Hippocampal formation (tissue), 2 donors: ENCODE results near the gene CGGBP1.

Experiments
- DNase-seq, 2 donors: peaks; one replicate each; lab custom pipeline; 2025; lab: John Stamatoyannopoulos, UW

CGGBP1 gene

DNA sequence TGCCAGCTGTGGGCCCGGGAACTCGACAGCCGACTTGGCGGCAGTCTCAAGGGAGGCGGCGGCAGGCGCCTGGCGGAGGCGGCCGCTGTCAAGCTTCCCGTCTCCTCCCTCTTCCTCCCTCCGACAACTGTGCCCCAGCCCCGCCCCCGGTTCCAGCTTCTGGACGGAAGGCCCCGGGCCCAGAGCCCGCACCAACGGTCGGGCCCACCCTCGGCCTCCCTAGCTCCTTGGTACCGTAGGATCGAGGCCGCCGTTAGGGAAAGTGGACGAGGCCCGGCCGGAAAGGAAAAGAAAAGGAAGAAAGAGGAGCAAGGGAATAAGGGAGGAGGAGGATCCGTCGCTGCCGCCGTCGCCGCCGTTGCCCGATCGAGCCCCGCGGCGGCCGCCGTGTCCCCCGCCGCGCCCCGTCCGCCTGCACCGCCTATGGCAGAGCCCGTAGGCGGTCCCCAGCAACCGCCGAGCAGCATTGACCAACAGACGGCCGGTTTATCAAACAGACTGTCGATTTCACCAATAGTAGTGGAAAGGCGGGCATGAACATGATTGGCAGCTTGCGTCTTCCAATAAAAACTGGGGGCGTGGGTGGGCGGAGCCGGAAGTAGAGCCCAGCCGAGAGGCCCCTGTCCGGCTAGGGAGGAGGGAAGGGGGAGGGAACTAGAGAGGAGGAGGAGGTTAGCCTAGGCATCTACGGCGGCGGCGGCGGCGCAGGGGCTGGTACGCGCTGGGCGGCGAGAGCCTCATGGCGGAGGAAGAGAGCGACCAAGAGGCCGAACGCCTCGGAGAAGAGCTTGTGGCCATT is at the start of gene CGGBP1, which contains the start of gene ZNF654:
CGGBP1 (minus strand) TSS at position 425 of the 799 bp plus-strand sequence. CDS start 3,029 bp downstream, outside the sequence.
ZNF654 (plus strand) TSS at position 675 of the 799 bp plus-strand sequence; CDS start at position 740, 65 bp downstream.
- DNase-seq, result peak; percentile 99

DNA sequence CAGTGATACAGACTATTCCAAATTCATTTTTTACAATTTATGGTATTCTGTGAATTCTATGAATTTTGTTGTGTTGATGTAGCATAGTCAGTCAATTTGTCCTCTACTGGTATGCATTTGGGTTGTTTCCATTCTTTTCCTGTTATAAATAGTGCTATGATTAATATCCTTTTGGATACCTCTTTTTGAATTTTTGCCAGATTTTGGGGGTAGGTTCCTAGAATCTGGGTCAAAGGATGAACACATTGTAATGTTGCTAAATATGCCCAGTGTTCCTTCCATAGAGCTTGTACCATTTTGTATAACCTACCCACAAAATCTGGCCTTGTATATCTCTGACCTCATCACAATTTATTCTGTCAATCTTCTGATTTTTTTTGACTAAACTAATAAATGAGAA is 46.5 kb upstream of the CGGBP1 start:
- DNase-seq, result no peak

GRCh38 chr3:88101142-88101541 is 42.3 kb upstream of the CGGBP1 start:
- DNase-seq, result no peak

GRCh38 chr3:88093266-88093665 is 34.5 kb upstream of the CGGBP1 start:
- DNase-seq, result no peak

GRCh38 chr3:88092270-88092669 is 33.5 kb upstream of the CGGBP1 start:
- DNase-seq, result no peak

GRCh38 chr3:88090681-88091080 is 31.9 kb upstream of the CGGBP1 start:
- no peak for DNase-seq

- DNase-seq, result no peak
These were observed 25.3 kb upstream of the CGGBP1 start for GRCh38 chr3:88084097-88084501.

DNA sequence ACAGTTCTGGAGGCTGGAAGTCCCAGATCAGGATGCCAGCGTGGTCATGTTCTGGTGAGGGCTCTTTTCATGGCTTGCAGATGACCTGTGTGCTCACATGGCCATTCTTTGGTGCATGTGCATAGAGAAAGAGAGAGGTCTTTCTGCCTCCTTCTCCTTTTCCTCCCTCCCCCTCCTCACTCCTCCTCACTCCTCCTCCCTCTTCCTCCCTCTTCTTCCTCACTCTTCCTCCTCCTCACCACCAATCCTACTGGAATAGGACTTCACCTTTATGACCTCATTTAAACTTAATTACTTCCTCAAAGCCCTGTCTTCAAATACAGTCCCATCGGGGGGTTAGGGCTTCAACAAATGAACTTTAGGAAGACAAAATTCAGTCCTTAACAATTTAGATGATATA is 24.0 kb upstream of the CGGBP1 start:
- no peak for DNase-seq

GRCh38 chr3:88078932-88079331 is 20.1 kb upstream of the CGGBP1 start:
- no peak for DNase-seq

DNA sequence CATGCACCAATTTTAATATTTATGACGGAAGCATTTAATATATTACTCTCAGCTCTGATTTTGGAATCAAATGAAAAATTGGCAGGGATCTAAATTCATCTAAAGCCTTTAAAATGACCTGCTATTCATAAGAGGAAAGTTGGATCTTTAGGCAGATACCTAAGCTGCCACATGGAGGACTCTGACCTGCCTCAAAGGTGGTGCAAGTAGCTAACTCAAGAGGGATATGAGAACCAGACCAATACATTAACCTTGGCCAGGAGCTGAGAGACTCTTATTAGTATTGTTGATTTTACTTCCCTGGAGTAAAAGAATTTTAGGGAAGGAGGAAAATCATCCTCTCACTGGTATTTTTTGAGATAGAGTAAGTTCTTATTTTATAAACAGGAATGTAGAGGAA is 17.9 kb upstream of the CGGBP1 start:
- no peak for DNase-seq

DNA sequence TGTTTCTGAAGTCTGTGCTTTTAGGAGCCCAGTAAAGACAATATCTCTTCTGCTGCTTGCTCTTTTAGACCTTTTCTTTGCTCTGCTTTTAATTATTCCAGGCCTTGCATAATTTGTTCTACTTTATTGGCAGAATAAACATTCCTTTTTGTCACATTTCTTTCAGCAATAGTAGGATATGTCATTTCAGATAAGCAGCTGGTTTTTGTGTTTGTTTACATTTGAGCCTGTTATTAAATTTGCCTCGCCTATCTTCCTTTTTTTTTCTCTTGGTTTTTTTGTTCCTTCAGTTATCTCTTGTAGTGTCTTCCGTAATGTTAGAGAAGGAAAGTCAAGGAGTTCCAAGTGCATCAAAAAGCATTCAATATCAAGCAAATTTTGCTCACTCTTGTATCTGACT is 16.7 kb upstream of the CGGBP1 start:
- DNase-seq, result no peak

DNA sequence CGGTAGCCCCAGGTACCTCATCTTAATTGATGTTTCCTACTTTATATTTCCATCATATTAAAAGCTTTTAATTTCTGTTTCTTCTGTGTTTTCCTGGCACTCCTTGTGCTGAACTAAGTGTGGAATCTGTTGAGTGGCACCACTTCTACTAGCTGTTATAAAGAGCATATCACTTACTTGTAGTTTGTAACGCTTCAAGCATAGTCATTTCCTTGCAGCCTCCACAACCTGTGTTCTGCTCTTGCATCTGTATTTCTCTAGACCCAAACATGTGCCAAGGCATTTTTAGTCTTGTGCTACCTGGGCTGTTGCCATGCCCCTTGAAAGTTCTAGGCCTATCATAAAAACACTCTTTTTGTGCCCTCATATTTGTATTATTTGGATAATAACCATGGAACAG is 16.3 kb upstream of the CGGBP1 start:
- no peak for DNase-seq

GRCh38 chr3:88061746-88062145 is 2.9 kb upstream of the CGGBP1 start:
- DNase-seq, result no peak

DNA sequence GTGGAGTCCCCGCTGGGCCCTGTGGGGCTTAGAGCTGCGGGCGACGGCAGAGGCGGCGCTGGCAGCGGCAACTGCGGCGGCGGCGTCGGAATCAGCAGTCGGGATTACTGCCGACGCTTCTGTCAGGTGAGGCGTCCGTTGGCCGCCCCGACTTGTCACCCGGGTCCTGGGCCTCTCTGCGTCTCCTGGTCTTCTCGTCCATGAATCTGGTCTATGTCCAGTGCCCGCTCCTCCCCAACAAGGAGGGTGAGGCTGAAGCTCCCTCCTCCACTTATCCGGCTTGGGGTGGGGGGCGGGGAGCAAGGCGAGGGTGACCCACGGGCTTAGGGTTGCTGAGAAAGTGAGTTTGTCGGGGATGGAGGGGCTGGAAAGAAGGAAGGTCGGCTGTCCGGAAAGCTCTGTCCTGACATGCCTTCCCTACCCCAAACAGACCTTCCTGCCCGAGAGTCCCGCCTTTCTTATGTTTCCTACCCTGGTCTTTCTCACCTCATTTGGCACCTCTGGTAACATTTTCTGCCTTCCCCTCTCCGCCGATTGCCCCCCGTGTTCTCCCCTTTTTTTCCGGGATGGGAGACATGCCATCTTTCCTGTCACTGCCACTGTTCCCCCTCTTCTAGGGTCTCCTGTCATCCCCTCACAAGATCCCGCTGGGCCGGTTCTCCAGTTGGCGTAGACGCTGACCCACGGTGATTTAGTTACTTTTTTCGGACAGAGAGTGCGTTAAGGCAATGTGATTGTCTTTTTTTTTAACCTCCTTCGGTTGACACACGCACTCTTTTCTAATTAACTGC is 770 bp upstream of the CGGBP1 start:
- DNase-seq, result peak in 1 of 2 donors; percentile 71

DNA sequence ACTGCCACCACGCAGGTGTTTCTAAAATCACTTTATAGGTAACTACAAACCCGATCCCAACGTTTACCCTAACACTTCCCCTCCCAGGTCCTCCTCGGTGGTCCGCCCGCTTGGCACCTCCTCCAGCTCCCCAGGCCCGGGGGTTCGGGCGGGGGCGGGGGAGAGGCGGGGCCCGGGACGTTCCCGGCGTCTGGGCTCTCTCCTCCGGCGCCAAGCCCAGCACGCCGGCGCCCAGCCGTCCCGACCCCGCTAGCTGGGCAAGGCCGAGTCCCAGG is 562 bp downstream of the CGGBP1 start:
- DNase-seq, result no peak

DNA sequence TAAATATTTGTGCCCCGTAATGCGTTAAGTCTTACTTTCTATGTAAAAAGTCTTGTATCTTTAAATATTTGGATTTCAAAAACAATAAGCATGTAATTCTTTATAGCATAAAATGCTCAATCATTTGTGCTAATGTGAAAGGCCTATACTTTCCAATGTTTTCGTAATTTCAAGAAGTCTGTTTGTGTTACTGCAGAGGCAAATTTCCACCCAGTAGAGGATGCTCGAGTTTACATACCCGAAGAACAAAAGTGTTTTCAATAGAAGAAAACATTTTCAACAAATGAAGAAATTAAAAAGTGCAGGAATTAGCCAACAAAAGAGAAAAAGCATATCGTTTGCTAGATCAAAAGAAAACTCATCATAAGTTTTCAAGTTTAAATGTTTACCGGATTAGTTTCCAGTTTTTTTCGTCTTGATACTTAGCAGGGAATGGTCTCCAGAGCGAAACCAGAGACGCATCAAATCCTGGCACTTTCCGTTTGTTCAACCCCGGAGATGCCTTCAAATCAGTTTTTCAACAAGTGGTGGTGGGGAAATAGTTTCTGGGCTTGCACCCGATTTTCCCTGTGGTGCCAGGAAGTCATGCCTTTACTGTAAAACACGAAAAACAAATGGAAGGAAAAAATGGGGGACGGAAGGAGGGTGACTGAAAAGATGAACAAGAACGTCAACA is 1.0 kb downstream of the CGGBP1 start:
- DNase-seq, result peak in 1 of 2 donors; percentile 45

DNA sequence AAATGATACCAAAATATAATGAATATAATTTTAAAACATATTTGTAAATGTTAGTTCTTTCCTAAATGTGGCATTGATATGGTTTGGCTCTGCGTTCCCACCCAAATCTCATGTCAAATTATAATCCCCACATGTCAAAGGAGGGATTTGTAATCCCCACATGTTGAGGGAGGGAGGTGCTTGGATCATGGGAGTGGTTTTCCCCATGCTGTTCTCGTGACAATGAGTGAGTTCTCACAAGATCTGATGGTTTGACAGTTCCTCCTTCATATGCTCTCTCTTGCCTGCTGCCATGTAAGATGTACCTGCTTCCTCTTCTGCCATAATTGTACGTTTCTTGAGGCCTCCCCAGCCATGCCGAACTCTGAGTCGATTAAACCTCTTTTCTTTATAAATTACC is 12.0 kb downstream of the CGGBP1 start:
- no peak for DNase-seq

DNA sequence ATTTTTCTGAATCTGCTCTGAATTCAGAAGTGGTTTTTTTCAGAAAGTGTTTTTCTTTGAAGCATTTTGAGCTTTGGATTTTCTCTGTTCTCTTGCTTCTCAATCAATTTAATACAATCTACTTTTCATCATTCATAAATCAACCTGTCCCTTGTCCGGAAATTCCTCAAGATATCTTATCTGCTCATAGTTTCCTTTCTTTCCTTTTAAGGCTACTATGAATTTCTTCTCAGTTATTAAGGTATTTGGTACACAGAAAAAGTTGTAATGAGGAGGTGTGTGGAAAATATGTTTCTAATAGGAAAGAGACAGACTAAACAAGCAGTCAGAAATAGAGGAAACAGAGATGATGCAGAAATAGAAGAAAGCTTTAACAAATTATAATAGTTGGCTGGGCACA is 14.4 kb downstream of the CGGBP1 start:
- DNase-seq, result no peak

GRCh38 chr3:88041005-88041404 is 17.8 kb downstream of the CGGBP1 start:
- DNase-seq, result no peak

DNA sequence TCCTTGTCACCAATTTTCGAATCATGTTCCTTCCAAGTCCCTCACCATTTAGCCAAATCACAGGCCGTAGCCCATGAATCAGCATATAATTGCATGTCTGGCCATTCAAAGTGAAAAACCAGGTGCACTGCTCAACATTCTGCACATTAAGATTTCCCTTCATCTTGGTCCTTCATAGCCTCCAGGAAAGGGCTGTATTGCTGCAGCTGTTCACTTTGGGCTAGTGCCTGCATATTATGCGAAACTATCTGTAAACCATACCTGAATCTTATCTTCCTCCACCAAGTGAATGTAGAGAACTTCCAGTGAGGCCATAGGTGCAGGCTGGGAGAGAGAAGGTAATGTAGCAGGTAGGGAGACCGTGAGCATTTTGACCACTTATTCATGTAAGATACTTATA is 18.3 kb downstream of the CGGBP1 start:
- DNase-seq, result no peak

DNA sequence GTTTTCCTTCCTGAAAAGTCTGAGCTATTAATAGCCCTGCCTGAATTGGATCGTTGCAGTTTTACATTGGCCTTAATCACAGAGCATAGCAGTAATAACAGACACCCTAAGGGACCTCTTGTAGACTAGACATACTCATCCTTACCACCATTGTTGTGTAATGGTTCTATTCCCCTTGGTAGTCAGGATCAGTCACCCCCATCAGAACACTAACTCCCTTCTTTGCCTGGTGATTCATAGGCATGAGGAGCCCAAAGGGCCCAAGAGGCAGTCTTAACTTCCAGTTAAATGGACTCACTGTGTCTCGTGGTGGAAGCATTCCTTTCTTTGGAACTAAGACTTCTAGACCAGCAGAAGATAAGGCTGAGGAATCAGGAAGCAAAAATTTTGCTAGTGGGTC is 20.2 kb downstream of the CGGBP1 start:
- DNase-seq, result no peak

- DNase-seq, result no peak
These were observed 22.6 kb downstream of the CGGBP1 start for GRCh38 chr3:88036221-88036620.
